Spleen (tissue), 7 donors: ENCODE data around the gene THSD4.

ENCODE experiments used
- POLR2A ChIP-seq, 3 donors: fragments of 450-650 bp; IDR thresholded peaks; one replicate each; pipeline ENCODE4 v1.5.1; 2017; ENCODE audit warnings: antibody characterized with exemption in 3 of 3, mild to moderate bottlenecking in 1 of 3
- POLR2AphosphoS5 ChIP-seq, 3 donors: sonication (generic); formaldehyde crosslinking; IDR thresholded peaks; one replicate each; pipeline ENCODE4 v1.5.1; 2017; ENCODE audit warnings: antibody characterized with exemption in 3 of 3
- TF ChIP-seq, protein P1 (sequence below), 11 experiments: fragments of 200-600 bp in 7 of 11; fragments of 450-650 bp in 4 of 11; sonication (generic) in 4 of 11; IDR thresholded peaks in 8 of 11; conservative IDR thresholded peaks in 3 of 11; 1 replicate in 7 of 11; 2 replicates in 4 of 11; pipeline versions ENCODE4 v1.4.0 to v1.8.0; 2016 to 2021; ENCODE audit warnings: antibody characterized with exemption in 11 of 11, inconsistent platforms in 4 of 11, mild to moderate bottlenecking in 1 of 11
- donor health status: DM: no; HTN: no; CAD: no; lungs with moderate emphysema.
- donor health status: DM: no; HTN: no; CAD: no.
- donor health status: DM: no; HTN: no; CAD: no.

DNA sequence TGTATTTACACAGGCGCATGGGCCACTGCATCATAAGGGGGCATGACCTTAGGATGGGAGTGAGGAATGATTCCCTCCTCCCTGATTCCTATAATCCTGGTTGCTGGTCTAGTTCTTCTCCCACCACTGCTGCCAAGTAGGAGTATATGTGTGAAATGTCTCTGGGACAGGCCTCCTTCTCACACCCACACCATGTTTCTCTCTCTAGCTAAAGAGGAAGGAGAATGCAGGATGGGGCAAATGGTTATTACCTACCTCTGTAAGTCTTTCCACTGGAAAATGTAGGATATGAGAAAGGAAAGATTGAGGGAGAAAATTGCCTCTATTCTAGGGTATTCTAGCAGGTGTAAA lies 159.2 kb downstream of the THSD4 start:
- TF ChIP-seq, protein P1, sequence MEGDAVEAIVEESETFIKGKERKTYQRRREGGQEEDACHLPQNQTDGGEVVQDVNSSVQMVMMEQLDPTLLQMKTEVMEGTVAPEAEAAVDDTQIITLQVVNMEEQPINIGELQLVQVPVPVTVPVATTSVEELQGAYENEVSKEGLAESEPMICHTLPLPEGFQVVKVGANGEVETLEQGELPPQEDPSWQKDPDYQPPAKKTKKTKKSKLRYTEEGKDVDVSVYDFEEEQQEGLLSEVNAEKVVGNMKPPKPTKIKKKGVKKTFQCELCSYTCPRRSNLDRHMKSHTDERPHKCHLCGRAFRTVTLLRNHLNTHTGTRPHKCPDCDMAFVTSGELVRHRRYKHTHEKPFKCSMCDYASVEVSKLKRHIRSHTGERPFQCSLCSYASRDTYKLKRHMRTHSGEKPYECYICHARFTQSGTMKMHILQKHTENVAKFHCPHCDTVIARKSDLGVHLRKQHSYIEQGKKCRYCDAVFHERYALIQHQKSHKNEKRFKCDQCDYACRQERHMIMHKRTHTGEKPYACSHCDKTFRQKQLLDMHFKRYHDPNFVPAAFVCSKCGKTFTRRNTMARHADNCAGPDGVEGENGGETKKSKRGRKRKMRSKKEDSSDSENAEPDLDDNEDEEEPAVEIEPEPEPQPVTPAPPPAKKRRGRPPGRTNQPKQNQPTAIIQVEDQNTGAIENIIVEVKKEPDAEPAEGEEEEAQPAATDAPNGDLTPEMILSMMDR (IDR thresholded peaks at IDR 0.05 in 8 of 11, conservative IDR thresholded peaks at IDR 0.05 in 3 of 11), result no peak
- no peak for TF ChIP-seq POLR2AphosphoS5 (IDR thresholded peaks at IDR 0.05)
- no peak for TF ChIP-seq POLR2A (IDR thresholded peaks at IDR 0.05)
